Skeletal muscle satellite cell (primary cell): Measurements from ENCODE around the gene SERPINA9.
"Not testable (repeated sequence)": the region's sequence is repeated elsewhere in the genome, so short reads cannot be mapped to it uniquely, and the experiment has no call there.

Experiments used
- H3K27me3 ChIP-seq: 2 replicates; pipeline ENCODE4 v1.7.0; 2013; ENCODE audit warnings: low read length; ENCODE audit not compliant: control insufficient read depth, insufficient read depth
- H3K36me3 ChIP-seq: 2 replicates; pipeline ENCODE4 v1.7.0; 2013; ENCODE audit warnings: mild to moderate bottlenecking, control low read depth, low read length; ENCODE audit not compliant: insufficient read depth
- H3K4me1 ChIP-seq: 2 replicates; pipeline ENCODE4 v1.7.0; 2013; ENCODE audit warnings: low read length; ENCODE audit not compliant: control insufficient read depth, insufficient read depth
- H3K4me2 ChIP-seq: 2 replicates; pipeline ENCODE4 v1.7.0; 2013; ENCODE audit warnings: mild to moderate bottlenecking, low read length
- H3K4me3 ChIP-seq: 2 replicates; pipeline ENCODE4 v1.7.0; 2013; ENCODE audit warnings: low read length
- H3K9ac ChIP-seq: 2 replicates; pipeline ENCODE4 v1.7.0; 2013; ENCODE audit warnings: mild to moderate bottlenecking, low read depth, low read length, moderate library complexity
- H3K9me3 ChIP-seq: replicated peaks from 2 replicates; pipeline ENCODE4 v1.7.0; 2013; ENCODE audit warnings: mild to moderate bottlenecking, control low read depth, low read length

The SERPINA9 gene

GRCh38 chr14:94445003-94445402 lies 31.0 kb downstream of the SERPINA9 start:
- H3K4me3 ChIP-seq, result no peak overlapping the region
- H3K36me3 ChIP-seq, result no peaks in the 10 kb centered on the region
- no peaks in the 10 kb centered on the region for H3K4me1 ChIP-seq
- no peaks in the 10 kb centered on the region for H3K9me3 ChIP-seq
- peaks cover 13% of the 10 kb centered on the region for H3K27me3 ChIP-seq
- no peak overlapping the region for H3K9ac ChIP-seq
- no peak overlapping the region for H3K4me2 ChIP-seq

GRCh38 chr14:94441531-94442205 lies 34.3 kb downstream of the SERPINA9 start:
- no peaks in the 10 kb centered on the region for H3K4me1 ChIP-seq
- no peaks in the 10 kb centered on the region for H3K9me3 ChIP-seq
- no peaks in the 10 kb centered on the region for H3K36me3 ChIP-seq
- H3K4me2 ChIP-seq, result no peak overlapping the region
- no peak overlapping the region for H3K9ac ChIP-seq
- no peak overlapping the region for H3K4me3 ChIP-seq
- H3K27me3 ChIP-seq, result peaks cover 3% of the 10 kb centered on the region

GRCh38 chr14:94441130-94441529 lies 34.9 kb downstream of the SERPINA9 start:
- peaks cover 3% of the 10 kb centered on the region for H3K27me3 ChIP-seq
- no peaks in the 10 kb centered on the region for H3K36me3 ChIP-seq
- H3K4me2 ChIP-seq, result no peak overlapping the region
- H3K9ac ChIP-seq, result no peak overlapping the region
- no peak overlapping the region for H3K4me3 ChIP-seq
- no peaks in the 10 kb centered on the region for H3K9me3 ChIP-seq
- no peaks in the 10 kb centered on the region for H3K4me1 ChIP-seq

- Histone ChIP-seq H3K27me3 (peaks cover 3% of the 10 kb centered on the region), H3K9ac (no peak overlapping the region), H3K4me2 (no peak overlapping the region), H3K4me3 (no peak overlapping the region), H3K9me3 (no peaks in the 10 kb centered on the region), H3K4me1 (no peaks in the 10 kb centered on the region), H3K36me3 (no peaks in the 10 kb centered on the region)
Observed at GRCh38 chr14:94439453-94440057, 36.4 kb downstream of the SERPINA9 start.

- H3K4me1 ChIP-seq, result no peaks in the 10 kb centered on the region
- peaks cover 6% of the 10 kb centered on the region for H3K27me3 ChIP-seq
- H3K4me2 ChIP-seq, result no peak overlapping the region
- H3K4me3 ChIP-seq, result no peak overlapping the region
- H3K9me3 ChIP-seq, result no peaks in the 10 kb centered on the region
- H3K36me3 ChIP-seq, result no peaks in the 10 kb centered on the region
- H3K9ac ChIP-seq, result no peak overlapping the region
Observed at GRCh38 chr14:94428610-94429009, 47.4 kb downstream of the SERPINA9 start.

GRCh38 chr14:94427016-94427613 lies 48.9 kb downstream of the SERPINA9 start:
- Histone ChIP-seq H3K4me2 (no peak overlapping the region), H3K27me3 (peaks cover 6% of the 10 kb centered on the region), H3K36me3 (no peaks in the 10 kb centered on the region), H3K9ac (no peak overlapping the region), H3K4me3 (no peak overlapping the region), H3K4me1 (no peaks in the 10 kb centered on the region), H3K9me3 (no peaks in the 10 kb centered on the region)

GRCh38 chr14:94426526-94426925 lies 49.5 kb downstream of the SERPINA9 start:
- Histone ChIP-seq H3K36me3 (no peaks in the 10 kb centered on the region), H3K4me2 (no peak overlapping the region), H3K4me3 (no peak overlapping the region), H3K4me1 (no peaks in the 10 kb centered on the region), H3K9me3 (no peaks in the 10 kb centered on the region), H3K27me3 (peaks cover 6% of the 10 kb centered on the region), H3K9ac (no peak overlapping the region)

- Histone ChIP-seq H3K9me3 (no peaks in the 10 kb centered on the region), H3K4me1 (no peaks in the 10 kb centered on the region), H3K36me3 (no peaks in the 10 kb centered on the region), H3K4me2 (no peak overlapping the region), H3K4me3 (no peak overlapping the region), H3K27me3 (peaks cover 6% of the 10 kb centered on the region), H3K9ac (no peak overlapping the region)
Observed at GRCh38 chr14:94424371-94424770, 51.6 kb downstream of the SERPINA9 start.

- H3K9me3 ChIP-seq, result no peaks in the 10 kb centered on the region
- peak overlapping the region; percentile 42 for H3K4me3 ChIP-seq
- H3K4me2 ChIP-seq, result peak overlapping the region; percentile 66
Observed at GRCh38 chr14:94423453-94424056, 52.4 kb downstream of the SERPINA9 start.

GRCh38 chr14:94421316-94421715 lies 54.7 kb downstream of the SERPINA9 start:
- H3K4me2 ChIP-seq, result no peak overlapping the region
- H3K4me3 ChIP-seq, result no peak overlapping the region
- no peak overlapping the region for H3K9ac ChIP-seq
- no peaks in the 10 kb centered on the region for H3K9me3 ChIP-seq
- H3K27me3 ChIP-seq, result peaks cover 2% of the 10 kb centered on the region
- H3K4me1 ChIP-seq, result no peaks in the 10 kb centered on the region
- H3K36me3 ChIP-seq, result no peaks in the 10 kb centered on the region

More at GRCh38 chr14:94423453-94424056, 52.4 kb downstream of the SERPINA9 start:
- Histone ChIP-seq H3K36me3 (no peaks in the 10 kb centered on the region), H3K27me3 (peaks cover 6% of the 10 kb centered on the region), H3K4me1 (no peaks in the 10 kb centered on the region), H3K9ac (peak overlapping the region; percentile 23)

GRCh38 chr14:94417497-94418205 lies 58.3 kb downstream of the SERPINA9 start:
- H3K4me1 ChIP-seq, H3K9me3 ChIP-seq, H3K36me3 ChIP-seq, H3K4me2 ChIP-seq, H3K4me3 ChIP-seq, H3K9ac ChIP-seq: not testable (repeated sequence)
- peaks cover 16% of the 10 kb centered on the region for H3K27me3 ChIP-seq
